ENCODE results near the gene ILKAP.

DNA sequence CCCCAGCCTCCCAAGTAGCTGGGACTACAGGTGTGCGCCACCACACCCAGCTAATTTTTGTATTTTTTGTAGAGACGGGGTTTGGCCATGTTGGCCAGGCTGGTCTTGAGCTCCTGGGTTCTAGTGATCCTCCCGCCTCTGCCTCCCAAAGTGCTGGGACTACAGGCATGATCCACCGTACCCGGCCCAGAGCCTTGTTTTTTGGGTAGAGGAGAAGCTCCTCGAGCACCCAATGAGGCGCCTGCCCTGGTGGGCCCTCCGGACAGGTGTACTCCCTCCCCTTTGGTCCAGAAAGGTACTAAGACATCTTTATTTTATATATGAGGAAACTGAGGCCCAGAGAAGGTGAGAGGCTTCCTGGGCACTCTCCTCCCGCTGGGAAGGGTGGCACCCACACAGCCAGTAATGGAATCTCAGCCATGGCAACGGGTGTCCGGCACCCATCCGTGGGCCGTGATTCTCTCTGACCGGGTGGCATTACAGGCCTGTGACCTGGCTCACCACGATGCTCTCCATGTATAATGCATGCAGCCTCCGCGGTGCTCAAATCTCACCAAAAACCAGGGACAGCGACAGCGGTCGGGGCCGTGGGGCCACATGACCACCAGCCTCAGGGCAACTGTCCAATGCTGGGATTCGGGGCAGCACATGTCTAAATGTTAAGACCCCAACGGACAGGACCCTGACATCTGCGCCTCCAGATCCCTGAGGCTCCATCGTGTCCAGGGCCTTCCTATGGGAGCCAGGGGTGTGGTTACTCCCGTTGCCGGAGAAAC lies 81.8 kb downstream of the ILKAP start:
- TF ChIP-seq POLR2AphosphoS5 (IDR thresholded peaks at IDR 0.05) = no peak
- TF ChIP-seq, protein P1, sequence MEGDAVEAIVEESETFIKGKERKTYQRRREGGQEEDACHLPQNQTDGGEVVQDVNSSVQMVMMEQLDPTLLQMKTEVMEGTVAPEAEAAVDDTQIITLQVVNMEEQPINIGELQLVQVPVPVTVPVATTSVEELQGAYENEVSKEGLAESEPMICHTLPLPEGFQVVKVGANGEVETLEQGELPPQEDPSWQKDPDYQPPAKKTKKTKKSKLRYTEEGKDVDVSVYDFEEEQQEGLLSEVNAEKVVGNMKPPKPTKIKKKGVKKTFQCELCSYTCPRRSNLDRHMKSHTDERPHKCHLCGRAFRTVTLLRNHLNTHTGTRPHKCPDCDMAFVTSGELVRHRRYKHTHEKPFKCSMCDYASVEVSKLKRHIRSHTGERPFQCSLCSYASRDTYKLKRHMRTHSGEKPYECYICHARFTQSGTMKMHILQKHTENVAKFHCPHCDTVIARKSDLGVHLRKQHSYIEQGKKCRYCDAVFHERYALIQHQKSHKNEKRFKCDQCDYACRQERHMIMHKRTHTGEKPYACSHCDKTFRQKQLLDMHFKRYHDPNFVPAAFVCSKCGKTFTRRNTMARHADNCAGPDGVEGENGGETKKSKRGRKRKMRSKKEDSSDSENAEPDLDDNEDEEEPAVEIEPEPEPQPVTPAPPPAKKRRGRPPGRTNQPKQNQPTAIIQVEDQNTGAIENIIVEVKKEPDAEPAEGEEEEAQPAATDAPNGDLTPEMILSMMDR (IDR thresholded peaks at IDR 0.05) = no peak
